Effector memory CD4-positive, alpha-beta T cell (primary cell): Measurements from ENCODE around the gene TOM1.

Source experiments
- DNase-seq, 3 donors: peaks; one replicate each; pipeline ENCODE4 v3.0.0-alpha.2; 2020
- H3K27ac ChIP-seq: 2 replicates; pipeline ENCODE4 v1.7.0; 2013; ENCODE audit warnings: mild to moderate bottlenecking, low read length, moderate library complexity; ENCODE audit not compliant: insufficient read depth, poor library complexity, severe bottlenecking
- H3K27me3 ChIP-seq: replicated peaks from 2 replicates; pipeline ENCODE4 v1.7.0; 2013; ENCODE audit warnings: mild to moderate bottlenecking, low read length; ENCODE audit not compliant: insufficient read depth, control insufficient read depth, poor library complexity, severe bottlenecking
- H3K36me3 ChIP-seq: 2 replicates; pipeline ENCODE4 v1.7.0; 2013; ENCODE audit warnings: mild to moderate bottlenecking, low read length, moderate library complexity; ENCODE audit not compliant: control insufficient read depth, insufficient read depth
- H3K4me1 ChIP-seq: 2 replicates; pipeline ENCODE4 v1.7.0; 2013; ENCODE audit warnings: low read length, mild to moderate bottlenecking; ENCODE audit not compliant: control insufficient read depth, insufficient read depth, poor library complexity, severe bottlenecking
- H3K4me3 ChIP-seq: 2 replicates; pipeline ENCODE4 v1.7.0; 2013; ENCODE audit warnings: low read length, low read depth, mild to moderate bottlenecking; ENCODE audit not compliant: insufficient read depth, poor library complexity, severe bottlenecking
- H3K9me3 ChIP-seq: 2 replicates; pipeline ENCODE4 v1.7.0; 2013; ENCODE audit warnings: mild to moderate bottlenecking, low read length, moderate library complexity; ENCODE audit not compliant: control insufficient read depth

Gene TOM1

DNA sequence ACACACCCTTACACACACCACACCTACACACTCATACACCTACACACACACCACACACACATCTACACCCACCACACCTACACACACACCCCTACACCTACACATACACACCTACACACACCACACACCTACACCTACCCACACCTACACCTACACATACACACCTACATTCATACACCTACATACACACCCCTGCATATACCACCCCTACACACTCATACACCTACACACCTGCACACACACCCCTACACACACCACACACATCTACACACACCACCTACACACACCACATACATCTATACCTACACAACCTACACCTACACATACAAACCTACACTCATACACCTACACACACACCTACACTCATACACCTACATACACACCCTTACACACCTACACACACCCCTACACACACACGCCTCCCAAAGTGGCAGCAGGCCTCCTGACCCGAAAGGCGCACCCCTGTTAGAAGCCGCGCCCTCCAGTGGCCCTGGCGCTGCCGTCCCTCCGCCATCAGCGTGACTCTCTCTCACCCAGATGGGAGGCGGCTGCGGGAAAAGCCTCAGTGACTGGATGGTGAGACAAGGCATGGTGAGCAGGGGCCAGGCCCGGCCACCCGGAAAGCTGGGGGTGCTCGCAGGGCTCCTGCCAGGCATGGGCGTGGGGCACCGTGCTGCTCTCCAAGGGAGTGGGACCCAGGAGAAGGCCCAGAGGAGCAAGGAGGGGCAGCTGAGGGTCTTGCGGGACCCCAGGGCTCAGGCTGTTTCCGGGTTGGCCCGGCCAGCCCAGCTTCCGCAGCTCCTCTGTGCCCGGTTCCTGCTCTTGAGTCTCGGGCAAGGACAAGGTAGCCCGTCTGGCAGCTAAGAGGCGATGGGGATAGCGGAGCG, 44.2 kb downstream of the TOM1 start:
- no peak for DNase-seq
- H3K36me3 ChIP-seq: peaks cover 65% of the 10 kb centered on the region
- no peaks in the 10 kb centered on the region for H3K27me3 ChIP-seq
- no peaks in the 10 kb centered on the region for H3K4me1 ChIP-seq
- H3K27ac ChIP-seq: no peak overlapping the region
- no peaks in the 10 kb centered on the region for H3K9me3 ChIP-seq
- no peak overlapping the region for H3K4me3 ChIP-seq

DNA sequence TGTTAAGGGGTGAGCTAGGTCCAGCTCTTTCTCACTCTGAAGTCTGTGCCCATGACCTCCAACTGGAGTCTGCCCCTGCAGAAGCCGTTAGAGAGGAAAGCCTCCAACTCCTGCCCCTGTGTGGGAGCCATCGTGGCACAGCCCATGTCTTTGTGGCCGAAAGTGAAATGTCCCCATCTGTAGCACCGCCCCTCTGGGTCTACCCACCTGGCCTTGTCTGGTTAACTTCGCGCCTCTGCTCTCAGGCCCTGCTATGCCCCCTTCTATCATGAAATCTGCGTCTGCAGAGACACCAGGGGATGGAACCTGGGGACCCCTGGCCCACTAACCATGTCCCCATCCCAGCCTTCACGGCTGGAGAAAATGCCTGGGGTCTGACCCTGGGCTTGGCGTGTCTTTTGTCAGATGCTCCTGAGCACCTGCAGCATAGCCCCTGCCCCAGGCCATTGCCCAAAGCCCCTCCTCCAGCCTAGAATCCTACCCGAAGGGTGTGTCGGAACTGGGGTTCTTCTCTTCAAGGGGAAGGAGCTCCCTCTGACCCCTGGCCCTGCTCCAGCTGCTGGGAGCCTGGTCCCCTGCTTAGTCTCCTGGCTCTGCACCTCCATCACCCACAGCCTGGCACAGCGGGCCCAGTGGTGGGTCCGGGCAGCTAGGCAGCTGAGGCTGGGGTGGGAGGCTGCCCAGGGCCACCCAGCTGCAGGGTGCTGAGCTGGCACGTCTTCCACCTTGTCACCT, 45.4 kb downstream of the TOM1 start:
- Histone ChIP-seq H3K27me3 (no peaks in the 10 kb centered on the region), H3K36me3 (peaks cover 60% of the 10 kb centered on the region), H3K27ac (no peak overlapping the region), H3K4me3 (no peak overlapping the region), H3K9me3 (no peaks in the 10 kb centered on the region), H3K4me1 (no peaks in the 10 kb centered on the region)
- no peak for DNase-seq

DNA sequence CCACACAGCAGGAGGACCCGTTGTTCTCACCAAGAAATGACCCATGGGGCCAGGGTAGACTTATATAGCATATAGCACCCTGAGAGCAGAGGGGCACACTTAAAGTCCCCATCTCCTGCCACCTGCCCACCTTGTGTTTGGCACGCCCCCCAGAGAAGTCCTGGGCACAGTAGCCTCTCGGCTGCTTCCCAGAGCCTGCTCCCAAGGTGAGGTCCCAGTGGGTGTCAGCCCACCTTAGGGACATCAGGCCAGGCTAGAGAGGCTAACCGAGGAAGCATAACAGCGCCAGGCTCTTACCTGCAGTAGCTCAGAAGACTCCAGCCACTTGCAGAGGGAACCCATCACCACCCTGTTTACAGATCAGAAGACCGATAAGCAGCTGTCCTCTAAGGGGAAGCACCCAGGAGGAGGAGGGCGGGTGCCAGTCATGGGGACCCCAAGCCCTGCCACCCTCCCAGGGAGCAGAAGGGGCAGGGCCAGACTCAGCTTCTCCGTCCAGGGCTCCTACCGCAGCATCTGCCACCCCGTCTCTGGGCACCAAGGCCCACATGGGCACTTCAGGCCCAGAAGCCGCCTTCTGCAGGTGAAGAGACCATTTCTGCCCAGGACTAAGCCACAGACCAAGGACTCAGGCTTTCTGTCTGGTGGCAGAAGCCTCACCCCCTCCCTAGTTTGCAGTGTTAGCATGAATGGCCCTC, 46.3 kb downstream of the TOM1 start:
- Histone ChIP-seq H3K27me3 (no peaks in the 10 kb centered on the region), H3K9me3 (no peaks in the 10 kb centered on the region), H3K36me3 (peaks cover 52% of the 10 kb centered on the region), H3K4me3 (no peak overlapping the region), H3K4me1 (peaks cover 7% of the 10 kb centered on the region), H3K27ac (no peak overlapping the region)
- no peak for DNase-seq

DNA sequence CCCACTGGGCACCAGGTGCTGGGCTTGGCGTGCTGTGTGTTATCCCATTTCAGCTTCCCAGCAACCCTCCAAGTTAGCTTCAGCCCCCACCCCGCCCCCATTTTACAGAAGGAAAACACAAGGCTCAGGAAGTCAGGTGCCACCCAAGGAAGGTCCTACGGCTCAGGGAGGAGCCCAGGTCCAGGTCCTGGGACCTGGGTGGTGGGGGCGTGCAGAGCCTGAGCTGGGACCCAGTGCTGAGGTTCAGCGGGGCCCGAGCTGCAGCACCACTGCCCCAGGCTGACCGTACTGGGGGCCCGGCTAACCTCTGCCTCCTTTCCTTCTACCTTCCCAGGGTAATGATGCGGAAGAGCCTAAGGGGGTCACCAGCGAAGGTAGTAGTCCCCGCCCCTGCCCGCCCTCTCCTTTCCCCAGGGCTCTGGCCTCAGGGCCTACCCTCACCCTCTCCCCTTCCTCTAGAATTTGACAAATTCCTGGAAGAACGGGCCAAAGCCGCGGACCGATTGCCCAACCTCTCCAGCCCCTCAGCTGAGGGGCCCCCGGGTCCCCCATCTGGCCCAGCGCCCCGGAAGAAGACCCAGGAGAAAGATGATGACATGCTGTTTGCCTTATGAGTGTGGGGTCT, 47.0 kb downstream of the TOM1 start:
- Histone ChIP-seq H3K27me3 (no peaks in the 10 kb centered on the region), H3K36me3 (peaks cover 46% of the 10 kb centered on the region), H3K27ac (no peak overlapping the region), H3K4me1 (peaks cover 13% of the 10 kb centered on the region), H3K9me3 (no peaks in the 10 kb centered on the region), H3K4me3 (no peak overlapping the region)
- no peak for DNase-seq

DNA sequence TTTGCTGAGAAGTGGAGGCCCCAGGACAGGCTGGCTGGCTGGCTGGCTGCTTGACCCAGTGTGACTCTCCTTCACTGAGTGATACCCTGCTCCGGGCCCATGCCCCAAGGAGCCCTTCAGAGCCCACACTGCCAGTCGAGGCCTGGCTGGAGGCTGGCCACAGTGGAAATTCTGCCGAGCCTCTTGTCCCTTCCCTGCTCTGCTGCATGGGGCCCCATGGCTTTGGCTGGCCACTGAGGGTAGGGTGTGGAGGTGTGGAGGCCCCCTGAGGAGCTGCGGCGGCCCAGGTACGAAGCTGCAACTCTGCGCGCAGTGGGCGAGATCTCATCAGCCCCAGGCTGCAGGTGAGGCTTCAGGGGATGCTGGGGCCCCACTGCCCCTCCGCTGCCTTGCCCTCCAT, 47.8 kb downstream of the TOM1 start:
- Histone ChIP-seq H3K27me3 (no peaks in the 10 kb centered on the region), H3K9me3 (no peaks in the 10 kb centered on the region), H3K4me3 (no peak overlapping the region), H3K27ac (no peak overlapping the region), H3K4me1 (peaks cover 17% of the 10 kb centered on the region), H3K36me3 (peaks cover 38% of the 10 kb centered on the region)
- no peak for DNase-seq

DNA sequence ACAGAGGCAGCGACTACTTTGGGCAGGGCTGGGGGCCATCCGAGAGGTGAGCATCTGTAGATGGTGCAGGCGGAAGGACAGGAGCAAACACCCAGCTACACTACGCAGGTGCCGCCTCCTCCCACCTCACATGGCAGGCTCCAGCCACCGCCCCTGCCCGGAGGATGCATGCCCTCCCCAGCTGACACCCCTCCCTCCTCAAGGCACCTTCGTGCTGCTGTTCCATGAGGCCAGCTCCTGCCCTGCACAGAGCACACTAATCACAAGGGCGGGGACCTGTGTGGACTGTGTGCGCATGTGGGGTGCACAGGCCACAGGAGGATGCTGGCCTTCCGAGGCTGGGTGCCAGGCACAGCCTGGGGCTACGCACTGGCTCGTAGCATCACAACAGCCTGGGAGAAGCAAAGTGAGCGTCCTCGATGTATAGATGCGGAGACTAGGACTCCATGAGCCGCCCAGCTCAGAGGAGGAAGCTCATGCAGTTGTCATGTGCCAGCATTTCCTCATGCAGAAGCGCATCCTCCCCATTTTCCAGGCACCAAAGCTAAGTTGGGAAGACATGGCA, 48.4 kb downstream of the TOM1 start:
- H3K27me3 ChIP-seq: no peaks in the 10 kb centered on the region
- H3K36me3 ChIP-seq: peaks cover 34% of the 10 kb centered on the region
- no peak for DNase-seq
- peaks cover 21% of the 10 kb centered on the region for H3K4me1 ChIP-seq
- no peak overlapping the region for H3K4me3 ChIP-seq
- H3K9me3 ChIP-seq: no peaks in the 10 kb centered on the region
- H3K27ac ChIP-seq: no peak overlapping the region

DNA sequence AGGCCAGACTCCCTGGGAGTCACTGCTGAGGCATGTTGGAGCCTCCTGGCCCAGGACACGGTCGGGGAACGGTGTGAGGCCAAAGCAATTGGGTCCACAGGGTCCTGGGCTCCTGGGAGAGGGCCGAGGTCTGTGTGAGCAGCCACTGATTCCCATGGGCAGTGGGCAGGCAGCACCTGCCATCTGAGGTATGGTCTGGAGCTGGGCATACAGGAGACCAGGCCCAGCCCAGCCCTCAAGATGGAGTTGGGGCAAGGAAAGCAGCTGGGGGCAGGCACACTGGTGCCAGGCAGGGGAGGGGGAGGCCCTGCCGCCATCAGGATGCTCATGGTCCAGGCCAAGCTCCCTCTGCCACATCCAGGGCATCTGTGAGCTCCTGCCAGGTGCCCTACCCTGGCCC, 49.0 kb downstream of the TOM1 start:
- DNase-seq: no peak
- no peak overlapping the region for H3K27ac ChIP-seq
- no peaks in the 10 kb centered on the region for H3K27me3 ChIP-seq
- no peak overlapping the region for H3K4me3 ChIP-seq
- no peaks in the 10 kb centered on the region for H3K9me3 ChIP-seq
- H3K4me1 ChIP-seq: peaks cover 21% of the 10 kb centered on the region
- H3K36me3 ChIP-seq: peaks cover 29% of the 10 kb centered on the region

DNA sequence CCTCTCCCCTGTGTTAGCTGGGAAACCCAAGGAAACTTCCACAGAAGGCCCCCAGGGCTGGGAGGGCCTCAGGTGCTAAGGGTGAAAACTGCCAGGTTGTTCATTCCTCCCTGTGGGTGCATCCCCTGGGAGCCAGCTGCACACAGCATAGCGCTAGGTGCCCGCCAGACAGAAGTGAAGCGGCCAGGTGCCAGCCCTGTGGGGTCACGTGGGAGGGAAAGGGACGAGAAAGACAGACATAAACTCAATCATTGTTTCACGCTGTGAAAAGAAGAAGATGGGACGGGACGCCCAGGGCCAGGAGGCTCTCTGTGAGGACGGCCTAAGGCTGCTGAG, 49.6 kb downstream of the TOM1 start:
- no peak overlapping the region for H3K27ac ChIP-seq
- H3K9me3 ChIP-seq: no peaks in the 10 kb centered on the region
- H3K27me3 ChIP-seq: no peaks in the 10 kb centered on the region
- no peak overlapping the region for H3K4me3 ChIP-seq
- peaks cover 24% of the 10 kb centered on the region for H3K36me3 ChIP-seq
- DNase-seq: no peak
- H3K4me1 ChIP-seq: peaks cover 21% of the 10 kb centered on the region

DNA sequence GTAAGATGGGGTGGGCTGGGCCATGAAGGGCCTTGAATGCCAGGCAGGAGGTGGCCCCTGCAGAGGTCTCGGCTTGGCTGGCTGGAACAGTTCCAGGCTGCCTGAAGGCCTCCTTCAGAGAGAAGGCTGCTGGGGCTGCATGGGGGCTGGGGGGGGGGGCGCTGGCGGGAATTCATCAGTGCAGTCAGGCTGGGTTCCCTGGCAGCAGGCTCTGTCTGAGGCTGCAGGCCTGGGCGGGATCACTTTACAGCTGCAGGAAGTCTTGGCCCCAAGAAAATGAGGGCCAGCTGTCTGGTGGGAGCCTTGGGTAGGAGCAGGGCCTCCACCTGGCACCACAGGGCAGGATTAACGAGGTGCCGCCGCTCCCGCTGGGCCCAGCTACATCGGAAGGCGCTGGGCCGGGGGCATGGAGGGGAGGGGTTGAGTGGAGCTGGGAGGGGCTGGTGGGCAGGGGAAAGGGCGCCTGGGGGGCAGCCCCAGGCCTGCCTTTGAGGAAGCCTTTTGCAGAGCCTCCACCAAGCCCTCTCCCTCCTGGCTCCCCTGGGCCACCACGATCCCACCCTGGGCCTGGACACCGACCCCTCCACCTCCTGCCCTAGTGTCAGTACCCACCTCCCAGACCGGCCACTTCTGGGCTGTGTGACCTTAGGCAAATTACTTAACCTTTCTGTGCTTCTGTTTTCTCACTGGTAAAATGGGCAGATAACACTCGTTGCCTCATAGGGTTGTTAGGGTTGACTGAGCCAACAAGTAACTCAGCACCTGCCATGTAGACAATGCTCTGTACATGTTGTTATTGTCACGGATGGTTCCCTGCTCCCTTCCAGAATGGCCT, 50.2 kb downstream of the TOM1 start:
- Histone ChIP-seq H3K27ac (no peak overlapping the region), H3K9me3 (no peaks in the 10 kb centered on the region), H3K4me1 (peaks cover 21% of the 10 kb centered on the region), H3K36me3 (peaks cover 18% of the 10 kb centered on the region), H3K4me3 (no peak overlapping the region), H3K27me3 (no peaks in the 10 kb centered on the region)
- DNase-seq: no peak
